DMS53 (cell line): Measurements from ENCODE around the gene CTBS.
"Not testable (repeated sequence)": the region's sequence is repeated elsewhere in the genome, so short reads cannot be mapped to it uniquely, and the experiment has no call there.

Experiments used
- DNase-seq: peaks from one replicate; lab custom pipeline; 2025; lab: John Stamatoyannopoulos, UW

The CTBS gene

GRCh38 chr1:84573967-84574842 is at the start of gene CTBS:
TSS of gene CTBS (minus strand) at chr1:84574440. CDS start at chr1:84574415, 25 bp downstream.
- DNase-seq: peak; percentile 98

- DNase-seq: no peak
Measured at GRCh38 chr1:84621553-84621952, 47.3 kb upstream of the CTBS start.

DNA sequence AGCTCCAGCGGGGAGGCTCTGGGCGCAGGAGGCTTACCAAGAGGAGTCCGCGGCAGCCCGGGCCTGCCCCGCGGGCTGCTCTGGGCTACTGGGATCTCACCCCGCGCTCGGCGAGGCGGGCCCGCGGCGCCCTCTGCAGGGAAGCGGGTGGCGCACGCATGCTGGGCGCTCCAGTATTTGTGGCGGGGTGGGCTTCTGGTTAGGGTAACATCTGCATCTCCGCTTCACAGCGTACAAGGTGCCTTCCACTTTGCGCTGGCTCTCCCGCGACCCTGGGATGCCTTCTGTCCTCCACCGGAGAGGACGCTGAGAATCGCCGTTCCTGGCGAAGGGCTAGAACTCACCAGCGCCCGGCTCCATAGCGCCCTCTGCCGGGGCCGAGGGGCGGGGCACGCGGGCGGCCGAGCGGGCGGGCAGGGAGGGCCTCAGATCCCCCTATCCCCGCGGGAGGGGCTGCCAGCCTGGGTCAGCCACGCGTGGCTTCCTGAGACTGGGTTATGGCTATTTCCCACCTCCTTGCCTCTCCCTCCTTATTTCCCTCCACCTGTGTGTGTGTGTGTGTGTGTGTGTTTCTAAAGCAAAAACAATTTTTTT is 46.6 kb upstream of the CTBS start:
- DNase-seq: peak; percentile 98

DNA sequence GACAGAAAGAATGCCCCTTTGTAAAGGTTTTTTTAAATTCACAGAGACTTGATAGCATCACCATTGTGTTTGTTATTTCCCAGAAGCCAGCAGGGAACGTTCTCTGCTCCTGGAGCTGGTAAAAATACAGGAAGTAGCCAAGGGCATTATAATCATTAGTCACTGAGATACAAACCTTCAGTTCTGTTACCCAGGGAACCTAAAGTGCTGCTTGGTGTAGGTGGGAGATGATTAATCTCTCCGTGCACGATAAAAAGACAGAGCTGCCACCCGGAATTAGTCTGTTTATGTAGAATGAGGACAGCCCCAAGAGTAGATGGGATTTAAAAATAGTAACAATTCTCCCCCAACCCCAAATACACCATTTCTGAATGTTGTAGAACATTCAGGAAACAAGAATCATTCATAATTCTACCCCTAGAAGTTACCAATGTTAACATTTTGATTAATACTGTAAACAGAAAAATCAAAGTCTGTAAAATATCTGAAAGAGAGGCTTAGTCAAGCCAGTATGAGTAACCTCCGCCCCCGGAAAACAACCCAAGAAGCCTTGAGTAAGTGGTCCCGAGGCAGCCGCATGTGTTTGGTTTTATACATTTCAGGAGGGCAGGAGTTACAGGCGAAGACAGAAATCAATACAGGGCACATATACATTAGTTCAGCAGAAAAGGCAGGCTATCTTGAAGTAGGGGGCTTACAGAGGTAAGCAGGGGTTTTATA is 45.3 kb upstream of the CTBS start:
- peak; percentile 62 for DNase-seq

DNA sequence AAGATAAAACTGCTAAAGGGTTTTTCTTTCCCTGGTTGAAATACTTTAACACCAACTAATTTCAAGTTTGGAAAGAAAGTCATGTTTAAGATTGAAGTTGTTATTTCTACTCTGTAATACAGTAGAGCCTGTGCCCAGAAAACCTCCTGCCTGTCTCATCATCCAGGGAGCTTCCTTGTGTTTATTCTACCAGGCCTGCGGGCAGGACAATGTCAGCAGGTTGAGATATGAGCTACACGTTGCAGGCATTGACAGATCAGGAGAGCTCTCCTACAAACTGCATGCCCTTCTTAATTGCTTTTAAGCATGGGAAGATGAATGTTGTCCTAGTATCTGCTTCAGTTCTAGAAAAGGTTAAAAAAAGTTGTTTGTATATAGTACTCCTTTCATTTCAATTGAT is 43.1 kb upstream of the CTBS start:
- DNase-seq: no peak

- no peak for DNase-seq
Measured at GRCh38 chr1:84615790-84616189, 41.5 kb upstream of the CTBS start.

DNA sequence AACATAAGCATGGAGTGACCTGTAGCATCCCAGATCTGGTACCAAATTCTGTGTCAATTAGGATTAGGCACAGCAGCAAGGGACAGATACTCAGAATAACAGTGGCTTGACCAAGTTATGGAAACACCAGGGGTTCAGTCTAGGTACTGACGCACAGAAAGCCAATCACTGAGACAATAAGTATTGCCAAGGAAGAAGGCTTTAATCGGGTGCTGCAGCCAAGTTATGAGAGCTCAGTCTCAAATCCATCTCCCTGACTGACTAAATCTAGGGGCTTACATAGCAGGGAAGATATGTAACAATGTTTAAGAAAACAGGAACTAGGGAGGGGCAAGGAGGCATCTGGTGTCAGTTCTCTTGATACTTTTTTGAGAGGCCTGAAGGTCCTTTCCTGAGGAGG is 39.6 kb upstream of the CTBS start:
- DNase-seq: no peak

- DNase-seq: no peak
Measured at GRCh38 chr1:84613026-84613425, 38.8 kb upstream of the CTBS start.

GRCh38 chr1:84611796-84612195 is 37.6 kb upstream of the CTBS start:
- DNase-seq: no peak

- DNase-seq: no peak
Measured at GRCh38 chr1:84611091-84611490, 36.9 kb upstream of the CTBS start.

- no peak for DNase-seq
Measured at GRCh38 chr1:84606977-84607376, 32.7 kb upstream of the CTBS start.

DNA sequence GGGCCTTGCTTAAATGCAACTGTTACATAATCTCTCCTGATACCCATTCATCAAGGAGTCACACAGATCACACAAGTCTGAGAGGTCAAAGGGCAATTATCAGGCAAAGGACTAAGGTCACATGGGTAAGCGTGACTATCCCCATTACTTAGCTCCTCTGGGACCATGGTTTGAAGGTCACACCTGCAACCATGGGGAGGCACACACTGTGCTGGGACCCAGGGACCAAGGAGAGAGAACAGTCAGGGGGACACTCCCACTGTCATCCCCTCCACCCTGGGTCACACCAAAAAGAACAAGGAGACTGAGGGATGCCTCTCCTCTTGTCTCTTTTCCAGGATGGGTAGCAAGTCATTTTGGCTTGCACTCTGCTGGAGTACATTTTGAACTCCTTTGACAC is 30.9 kb upstream of the CTBS start:
- DNase-seq: peak; percentile 16

- DNase-seq: peak; percentile 73
Measured at GRCh38 chr1:84603941-84604830, 29.9 kb upstream of the CTBS start.

DNA sequence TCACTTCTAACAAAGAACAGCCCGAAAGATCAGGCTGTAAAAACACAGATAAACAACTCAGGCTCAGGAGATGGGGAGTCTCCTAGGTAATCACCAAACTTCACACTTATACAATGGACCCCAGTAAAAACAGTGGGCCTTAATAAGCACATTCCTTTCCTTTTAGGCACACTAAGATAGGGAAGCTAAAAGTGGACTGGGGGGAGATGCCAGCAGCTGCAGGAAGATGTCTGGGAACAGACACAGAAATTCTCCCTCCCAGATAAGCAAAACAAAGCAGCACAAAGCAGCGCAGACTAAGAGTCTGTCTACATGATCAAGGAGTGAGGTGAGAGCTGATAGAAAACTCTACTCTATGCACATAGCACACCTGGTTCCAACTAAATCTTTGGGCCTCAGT is 29.0 kb upstream of the CTBS start:
- DNase-seq: no peak

GRCh38 chr1:84600796-84601195 is 26.6 kb upstream of the CTBS start:
- no peak for DNase-seq

- DNase-seq: no peak
Measured at GRCh38 chr1:84598846-84599741, 24.9 kb upstream of the CTBS start.

GRCh38 chr1:84598418-84598817 is 24.2 kb upstream of the CTBS start:
- DNase-seq: no peak

DNA sequence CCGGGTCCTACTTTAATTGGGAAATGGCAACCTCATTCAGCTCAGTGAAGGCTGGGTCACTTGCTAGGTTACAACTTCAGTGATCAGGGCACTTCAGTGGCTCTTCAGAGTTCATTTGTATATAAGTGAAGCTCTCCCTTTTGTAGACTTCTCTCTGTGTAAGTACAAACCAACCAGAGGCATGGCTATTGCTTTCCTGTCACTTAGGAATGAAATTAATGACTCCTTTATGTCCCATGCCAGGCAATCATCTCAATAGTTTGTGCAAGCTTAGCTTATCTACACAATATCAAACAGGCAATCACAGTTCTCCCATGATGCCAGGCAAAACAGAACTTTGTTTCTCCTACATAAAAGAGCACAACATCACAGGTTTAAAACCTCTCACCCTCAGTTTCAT is 22.8 kb upstream of the CTBS start:
- DNase-seq: no peak

- not testable (repeated sequence) for DNase-seq
Measured at GRCh38 chr1:84594959-84595358, 20.7 kb upstream of the CTBS start.

- no peak for DNase-seq
Measured at GRCh38 chr1:84587099-84587498, 12.9 kb upstream of the CTBS start.

GRCh38 chr1:84585803-84586202 is 11.6 kb upstream of the CTBS start:
- no peak for DNase-seq
